Measurements from ENCODE around the gene SORBS2. TPM values are rescaled to one million over a fixed set of nuclear protein-coding genes. Genes with fewer than 3 reads are reported as not detected.

SORBS2 gene
- total RNA-seq, 1 experiment from 2014 or later, result 9.7 TPM

GRCh38 chr4:185819144-185819543 is 7.2 kb upstream of the SORBS2 start:
- Mint-ChIP-seq H3K27me3 (ENCODE audit: low read depth) (peaks cover 1% of the 10 kb centered on the region; the same call in 1 of the 2 replicates), H3K4me3 (no peak overlapping the region), H3K4me1 (peaks cover 20 to 23% of the 10 kb centered on the region in 2 experiments), H3K27ac (no peak overlapping the region), H3K9me3 (no peaks in the 10 kb centered on the region; a peak in 1 of 5 replicates), H3K36me3 (ENCODE audit: insufficient read depth in 1 of 3, low read depth in 3 of 3) (no peaks in the 10 kb centered on the region)
- H3K79me2 ChIP-seq (ENCODE audit: insufficient read depth, low read length), result no peaks in the 10 kb centered on the region
- no peak overlapping the region for H3K4me2 ChIP-seq (ENCODE audit: insufficient read depth, insufficient read length, low read length)
- no peaks in the 10 kb centered on the region for H4K20me1 ChIP-seq (ENCODE audit: control insufficient read depth, insufficient read depth, insufficient read length)
- no CpG with 5 or more reads among the region's 5 CpGs for WGBS (ENCODE audit: extremely low coverage, insufficient read length, low lambda C conversion rate)
- H4K91ac ChIP-seq (ENCODE audit: insufficient read length, low read depth, low read length), result no peak overlapping the region
- H3K4me1 ChIP-seq (ENCODE audit: insufficient read depth, low read length), result no peaks in the 10 kb centered on the region; the same call in 1 of the 2 replicates
- no peak overlapping the region for H4K8ac ChIP-seq (replicated peaks; ENCODE audit: insufficient read length, low read depth, low read length)
- H3K4ac ChIP-seq (ENCODE audit: low read depth, low read length), result no peak overlapping the region
- H2BK12ac ChIP-seq (ENCODE audit: insufficient read length, low read depth, low read length), result no peak overlapping the region
- H4K5ac ChIP-seq (ENCODE audit: insufficient read length, low read depth, low read length), result no peak overlapping the region
- H2BK20ac ChIP-seq (ENCODE audit: low read depth, low read length, poor library complexity, severe bottlenecking), result no peak overlapping the region
- H3K27ac ChIP-seq (ENCODE audit: insufficient read length, low read depth, low read length), result no peak overlapping the region
- H3K23ac ChIP-seq (ENCODE audit: insufficient read length, low read depth, low read length), result no peak overlapping the region
- H3K9ac ChIP-seq (ENCODE audit: extremely low read depth, insufficient read length, low read length), result no peak overlapping the region
- no peak overlapping the region for H3T11ph ChIP-seq (ENCODE audit: low read length)
- H2AK5ac ChIP-seq (ENCODE audit: insufficient read length, low read length), result no peak overlapping the region
- H3K9me3 ChIP-seq (ENCODE audit: control insufficient read depth, low read depth, low read length), result no peaks in the 10 kb centered on the region
- no peaks in the 10 kb centered on the region for H3K79me1 ChIP-seq (ENCODE audit: insufficient read depth, low read depth, low read length, poor library complexity, severe bottlenecking)
- no peak overlapping the region for H3K56ac ChIP-seq (ENCODE audit: insufficient read length, low read depth, low read length)
- H3K14ac ChIP-seq (ENCODE audit: insufficient read depth, low read length), result no peak overlapping the region
- H2BK120ac ChIP-seq (ENCODE audit: low read depth, low read length, poor library complexity, severe bottlenecking), result no peak overlapping the region
- no peak overlapping the region for H2BK5ac ChIP-seq (ENCODE audit: insufficient read length, low read length)
- H2AFZ ChIP-seq (ENCODE audit: low read length), result no peak overlapping the region
- no peak overlapping the region for H2BK15ac ChIP-seq (ENCODE audit: low read depth, low read length)
- H3K27me3 ChIP-seq (ENCODE audit: insufficient read depth, low read length), result no peaks in the 10 kb centered on the region
- no peak for DNase-seq
- no peak overlapping the region for H3K18ac ChIP-seq (ENCODE audit: insufficient read length, low read depth, low read length)
- TF ChIP-seq CTCF (conservative IDR thresholded peaks at IDR 0.05), result no peak
- no peaks in the 10 kb centered on the region for H3K23me2 ChIP-seq (ENCODE audit: insufficient read length, low read depth, low read length, poor library complexity, severe bottlenecking)
